Stimulated activated CD8-positive, alpha-beta memory T cell treated with anti-CD3 and anti-CD28 coated beads, Interleukin-7, amount 100 ng/mL, for 4 hours (primary cell): ENCODE measurements around the gene TIGD6.
"Not testable (repeated sequence)": the region's sequence is repeated elsewhere in the genome, so short reads cannot be mapped to it uniquely, and the experiment has no call there.

Experiments used
- DNase-seq, 2 donors: peaks; one replicate each; pipeline ENCODE4 v3.0.0-alpha.2; 2020; ENCODE audit warnings: low read depth in 2 of 2

TIGD6 gene

GRCh38 chr5:150000256-150000989, at the start of gene TIGD6, which contains the start of gene HMGXB3:
TIGD6 (minus strand) TSS chr5:150000654; CDS start chr5:149996348, 4,306 bp downstream.
HMGXB3 (plus strand) TSS chr5:150000739; CDS start chr5:150004853, 4,114 bp downstream.
- DNase-seq: peak; percentile 73 to 83

GRCh38 chr5:150046031-150046430, 45.6 kb upstream of the TIGD6 start:
- DNase-seq: no peak

GRCh38 chr5:150045549-150045948, 45.1 kb upstream of the TIGD6 start:
- DNase-seq: no peak

GRCh38 chr5:150044712-150045111, 44.3 kb upstream of the TIGD6 start:
- DNase-seq: no peak

GRCh38 chr5:150044329-150044681, 43.9 kb upstream of the TIGD6 start:
- no peak for DNase-seq

- no peak for DNase-seq
Measured at GRCh38 chr5:150043657-150044328, 43.3 kb upstream of the TIGD6 start.

GRCh38 chr5:150042459-150042858, 42.0 kb upstream of the TIGD6 start:
- DNase-seq: no peak

GRCh38 chr5:150038547-150038946, 38.1 kb upstream of the TIGD6 start:
- DNase-seq: no peak

GRCh38 chr5:150036513-150036912, 36.1 kb upstream of the TIGD6 start:
- no peak for DNase-seq

GRCh38 chr5:150035139-150035895, 34.9 kb upstream of the TIGD6 start:
- DNase-seq: no peak

- DNase-seq: no peak
Measured at GRCh38 chr5:150034662-150035061, 34.2 kb upstream of the TIGD6 start.

- DNase-seq: no peak
Measured at GRCh38 chr5:150033334-150033733, 32.9 kb upstream of the TIGD6 start.

GRCh38 chr5:150028047-150028446, 27.6 kb upstream of the TIGD6 start:
- not testable (repeated sequence) for DNase-seq

- DNase-seq: no peak
Measured at GRCh38 chr5:150026682-150027172, 26.3 kb upstream of the TIGD6 start.

GRCh38 chr5:150024346-150024984, 24.0 kb upstream of the TIGD6 start:
- no peak for DNase-seq

- DNase-seq: no peak
Measured at GRCh38 chr5:150023136-150023535, 22.7 kb upstream of the TIGD6 start.

- DNase-seq: no peak
Measured at GRCh38 chr5:150022681-150023080, 22.2 kb upstream of the TIGD6 start.

- DNase-seq: no peak
Measured at GRCh38 chr5:150022158-150022531, 21.7 kb upstream of the TIGD6 start.

GRCh38 chr5:150021491-150022157, 21.2 kb upstream of the TIGD6 start:
- no peak for DNase-seq

GRCh38 chr5:150020249-150020648, 19.8 kb upstream of the TIGD6 start:
- no peak for DNase-seq

- DNase-seq: no peak
Measured at GRCh38 chr5:150017226-150018005, 17.0 kb upstream of the TIGD6 start.
